HG03045 (cell line): Measurements from ENCODE around the gene ST3GAL3.

Experiments
- ATAC-seq: cut with Tn5 transposase; IDR thresholded peaks from one replicate; pipeline ENCODE4 v1.9.1; 2021; ENCODE audit warnings: mild to moderate bottlenecking, moderate library complexity; ENCODE audit not compliant: unreplicated experiment

The ST3GAL3 gene

DNA sequence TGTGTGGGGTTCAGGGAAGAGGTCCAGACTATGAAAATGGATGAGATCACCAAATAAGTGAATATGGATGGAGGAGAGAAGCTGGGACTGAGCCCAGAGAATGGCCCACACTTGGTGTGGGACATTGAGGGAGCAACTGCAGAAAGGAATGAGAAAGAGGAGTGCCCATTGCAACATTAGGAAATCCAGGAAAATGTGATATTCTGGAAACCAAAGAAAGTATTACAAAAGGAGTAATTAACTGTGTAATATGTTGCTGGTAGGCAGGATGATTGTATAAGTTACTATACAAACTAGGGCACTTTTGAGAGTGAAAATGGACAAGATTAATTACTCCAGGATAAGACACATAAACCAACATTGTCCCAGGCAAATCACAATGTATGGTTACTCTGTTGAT is 166.5 kb downstream of the ST3GAL3 start:
- ATAC-seq: no peak

DNA sequence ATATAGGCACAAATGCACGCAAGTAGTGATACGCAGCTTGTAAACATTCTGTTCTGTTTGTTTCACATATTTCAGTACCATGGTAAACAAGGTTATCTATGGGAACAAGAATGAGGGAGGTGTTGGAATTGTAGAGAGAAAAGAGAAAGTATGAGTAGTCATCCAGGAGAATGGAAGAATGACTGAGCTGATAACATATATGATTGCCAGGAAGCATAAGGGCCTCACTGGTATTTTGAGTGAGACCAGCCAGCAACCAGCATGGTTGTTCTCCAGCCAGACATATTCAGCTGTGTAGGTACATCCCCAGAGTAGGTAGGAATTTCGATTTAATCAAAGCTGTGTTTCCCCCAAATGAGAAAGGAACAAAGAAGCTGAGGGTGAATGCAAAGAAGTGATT is 167.4 kb downstream of the ST3GAL3 start:
- ATAC-seq: no peak

DNA sequence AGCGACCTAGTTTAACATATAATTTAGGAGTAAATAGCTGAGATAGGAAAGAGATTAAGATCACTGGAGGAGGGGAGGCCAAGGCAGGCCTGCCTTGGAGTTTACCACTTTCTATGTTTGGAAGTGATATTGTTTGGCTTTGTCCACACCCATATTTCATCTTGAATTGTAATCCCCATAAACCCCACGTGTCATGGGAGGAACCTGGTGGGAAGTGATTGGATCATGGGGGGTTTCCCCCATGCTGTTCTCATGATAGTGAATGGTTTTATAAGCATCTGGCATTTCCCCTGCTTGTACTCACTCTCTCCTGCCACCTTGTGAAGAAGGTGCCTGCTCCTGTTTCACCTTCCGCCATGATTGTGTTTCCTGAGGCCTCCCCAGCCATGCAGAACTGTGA is 168.0 kb downstream of the ST3GAL3 start:
- ATAC-seq: no peak

- ATAC-seq: no peak
Measured at GRCh38 chr1:43877101-43877500, 169.8 kb downstream of the ST3GAL3 start.

GRCh38 chr1:43878440-43878839 is 171.1 kb downstream of the ST3GAL3 start:
- no peak for ATAC-seq

DNA sequence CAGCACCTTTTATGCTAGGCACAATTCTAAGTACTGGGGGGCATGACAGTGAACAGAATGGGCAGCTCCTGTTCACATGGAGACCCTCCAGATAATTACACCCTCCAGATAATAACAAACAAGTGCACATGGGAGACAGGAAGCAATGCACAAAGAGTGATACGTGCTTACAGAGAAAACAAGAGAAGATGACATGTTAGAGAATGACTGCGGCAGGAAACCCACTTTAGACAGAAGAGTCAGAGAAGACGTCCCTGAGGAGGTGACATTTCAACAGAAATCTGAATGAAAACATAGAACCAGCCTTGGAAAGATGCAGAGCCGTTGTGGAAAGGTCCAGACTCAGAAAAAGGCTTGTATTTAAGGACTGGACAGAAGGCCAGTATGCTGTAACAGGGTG is 171.5 kb downstream of the ST3GAL3 start:
- ATAC-seq: no peak

GRCh38 chr1:43879414-43879813 is 172.1 kb downstream of the ST3GAL3 start:
- no peak for ATAC-seq

- ATAC-seq: no peak
Measured at GRCh38 chr1:43879996-43880395, 172.7 kb downstream of the ST3GAL3 start.

DNA sequence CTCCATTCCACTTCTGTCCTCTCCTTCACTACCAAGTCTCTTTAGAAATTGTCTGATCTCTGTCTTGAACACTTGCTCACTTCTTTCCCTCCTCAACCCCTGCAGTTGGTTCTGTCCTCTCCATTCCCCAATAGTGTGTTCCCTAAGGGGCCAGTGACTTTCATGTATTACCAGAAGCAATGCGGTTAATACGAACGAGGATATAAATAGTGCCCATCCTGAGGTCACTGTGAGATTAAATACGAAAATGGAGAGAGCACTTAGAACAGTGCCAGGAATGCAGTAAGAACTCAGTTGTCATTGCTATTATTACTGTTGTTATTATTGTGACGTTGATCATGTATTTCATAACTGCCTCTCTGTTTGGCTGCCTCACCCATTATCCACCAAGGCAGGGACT is 173.3 kb downstream of the ST3GAL3 start:
- ATAC-seq: no peak

DNA sequence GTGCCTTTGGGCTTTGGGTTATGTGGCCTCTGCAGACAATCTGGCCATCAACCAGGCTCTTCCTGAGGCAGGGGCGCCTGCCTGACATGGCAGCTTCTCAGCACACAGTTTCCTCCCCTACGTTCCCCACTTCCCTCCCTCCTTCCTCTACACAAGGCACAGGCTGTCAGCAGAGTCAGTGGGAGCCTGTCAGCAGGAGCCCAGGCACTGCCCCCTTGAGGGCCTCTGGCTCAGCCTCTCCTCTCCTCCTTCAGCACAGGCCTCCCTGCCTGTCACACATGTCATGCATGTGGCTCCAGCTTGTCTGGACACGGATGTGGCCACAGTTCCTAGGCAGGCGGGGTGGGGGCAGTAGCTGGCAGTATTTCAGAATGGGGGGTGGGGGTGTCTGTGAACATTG is 174.1 kb downstream of the ST3GAL3 start:
- ATAC-seq: no peak

DNA sequence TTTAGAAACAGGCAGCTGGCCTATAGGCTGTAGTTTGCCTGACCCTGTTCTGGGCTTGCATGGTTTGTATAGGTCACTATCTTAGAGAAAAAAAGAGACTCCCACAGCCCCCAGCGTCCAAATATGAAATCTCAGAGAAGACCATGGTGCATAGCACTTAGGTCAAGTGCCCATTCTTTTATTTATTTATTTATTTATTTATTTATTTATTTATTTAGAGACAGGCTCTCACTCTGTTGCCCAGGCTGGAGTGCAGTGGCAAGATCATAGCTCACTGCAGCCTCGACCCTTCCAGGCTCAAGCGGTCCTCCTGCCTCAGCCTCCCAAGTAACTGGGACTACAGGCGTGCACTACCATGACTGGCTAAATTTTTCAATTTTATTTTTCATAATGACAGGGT is 175.4 kb downstream of the ST3GAL3 start:
- ATAC-seq: no peak

- ATAC-seq: no peak
Measured at GRCh38 chr1:43883321-43883720, 176.0 kb downstream of the ST3GAL3 start.

GRCh38 chr1:43885279-43885801 is 178.0 kb downstream of the ST3GAL3 start:
- no peak for ATAC-seq

GRCh38 chr1:43887748-43888147 is 180.4 kb downstream of the ST3GAL3 start:
- no peak for ATAC-seq

- ATAC-seq: no peak
Measured at GRCh38 chr1:43890815-43891214, 183.5 kb downstream of the ST3GAL3 start.

DNA sequence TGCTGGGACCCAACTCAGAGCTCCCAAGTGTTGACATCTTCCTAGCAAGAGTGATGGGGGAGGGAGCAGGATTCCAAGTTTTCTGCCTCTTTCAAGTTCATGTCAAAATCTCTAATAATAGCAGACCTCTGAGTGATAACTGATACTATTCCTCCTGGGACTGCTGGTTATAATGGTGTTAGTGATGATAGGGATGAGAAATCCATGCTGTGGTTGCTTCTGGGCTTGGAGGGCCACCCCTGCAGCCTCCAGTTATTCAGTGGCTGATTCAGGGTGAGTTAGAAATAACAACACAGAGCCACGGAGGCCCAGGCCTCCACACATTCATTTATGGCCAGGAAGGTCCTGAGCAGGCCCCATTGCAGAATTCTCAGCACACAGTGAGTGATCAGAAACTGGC is 185.7 kb downstream of the ST3GAL3 start:
- no peak for ATAC-seq

- ATAC-seq: no peak
Measured at GRCh38 chr1:43898981-43899380, 191.6 kb downstream of the ST3GAL3 start.

DNA sequence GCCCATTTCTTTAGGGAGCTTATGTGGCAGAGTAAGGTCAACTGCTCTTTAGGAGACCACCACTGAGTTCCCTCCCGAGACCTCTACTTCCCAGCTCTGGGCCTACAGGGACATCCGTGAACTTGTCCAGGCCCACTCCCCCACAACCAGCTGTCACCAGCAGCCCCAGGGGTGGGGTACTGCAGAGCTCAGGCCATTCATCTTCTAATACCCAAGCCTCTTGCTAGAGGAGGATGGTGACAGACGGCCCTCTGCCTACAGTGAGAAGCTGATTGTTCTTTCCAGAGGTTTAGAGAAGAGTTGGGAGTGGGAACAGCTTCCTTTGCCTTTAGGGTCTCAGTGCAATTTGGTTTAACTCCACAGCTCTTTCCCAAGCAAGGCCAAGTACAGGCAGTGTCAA is 193.1 kb downstream of the ST3GAL3 start:
- ATAC-seq: no peak

GRCh38 chr1:43901196-43901961 is 194.0 kb downstream of the ST3GAL3 start:
- no peak for ATAC-seq

GRCh38 chr1:43902058-43902831 is 194.9 kb downstream of the ST3GAL3 start:
- no peak for ATAC-seq

DNA sequence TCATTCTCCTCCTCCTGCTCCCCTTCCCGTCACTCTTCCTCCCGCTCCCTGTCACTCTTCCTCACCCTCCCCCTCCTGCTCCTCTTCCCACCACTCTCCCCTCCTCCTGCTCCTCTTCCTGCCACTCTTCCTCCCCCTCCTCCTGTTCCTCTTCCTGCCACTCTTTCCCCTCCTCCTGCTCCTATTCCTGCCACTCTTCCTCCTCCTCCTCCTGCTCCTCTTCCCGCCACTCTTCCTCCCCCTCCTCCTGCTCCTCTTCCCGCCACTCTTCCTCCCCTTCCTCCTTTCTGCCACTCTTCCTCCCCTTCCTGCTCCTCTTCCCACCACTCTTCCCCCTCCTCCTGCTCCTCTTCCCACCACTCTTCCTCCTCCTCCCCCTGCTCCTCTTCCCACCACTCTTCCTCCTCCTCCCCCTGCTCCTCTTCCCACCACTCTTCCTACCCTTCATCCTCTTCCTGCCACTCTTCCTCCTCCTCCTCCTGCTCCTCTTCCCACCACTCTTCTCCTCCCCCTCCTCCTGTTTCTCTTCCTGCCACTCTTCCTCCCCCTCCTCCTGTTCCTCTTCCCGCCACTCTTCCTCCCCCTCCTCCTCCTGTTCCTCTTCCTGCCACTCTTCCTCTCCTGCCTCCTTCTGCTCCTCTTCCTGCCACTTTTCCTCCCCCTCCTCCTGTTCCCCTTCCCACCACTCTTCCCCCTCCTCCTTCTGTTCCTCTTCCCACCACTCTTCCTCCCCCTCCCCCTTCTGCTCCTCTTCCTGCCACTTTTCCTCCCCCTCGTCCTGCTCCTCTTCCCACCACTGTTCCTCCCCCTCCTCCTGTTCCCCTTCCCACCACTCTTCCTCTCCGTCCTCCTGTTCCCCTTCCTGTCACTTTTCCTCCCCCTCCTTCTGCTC is 197.6 kb downstream of the ST3GAL3 start:
- ATAC-seq: no peak
